GM12878 (cell line): ENCODE results near the gene RSAD2. TPM values are rescaled to one million over a fixed set of nuclear protein-coding genes. Genes with fewer than 3 reads are reported as not detected.

Source experiments
- ATAC-seq: fragments of 200-7000 bp; cut with Tn5 transposase; 3 replicates; pipeline ENCODE4 v1.9.1; 2020; ENCODE audit warnings: mild to moderate bottlenecking, moderate library complexity
- BruUV-seq: library from RNA; stranded (reverse); fragments of 400-500 nt; replicated peaks from 2 replicates; lab custom pipeline; 2021; lab: Mats Ljungman, UMichigan
- CTCF ChIA-PET: fragments of 300-600 bp; sonication (Branson Sonifier 250); formaldehyde crosslinking; extraction: SDS; loops from one replicate; lab custom pipeline; 2021; ENCODE audit warnings: inconsistent platforms; lab: Yijun Ruan, JAX
- POLR2A ChIA-PET: fragments of 350-600 bp; formaldehyde crosslinking; extraction: SDS; loops from one replicate; lab custom pipeline; 2021; ENCODE audit warnings: inconsistent platforms; lab: Charles Lee
- RAD21 ChIA-PET: fragments of 300-600 bp; sonication (Branson Sonifier 250); formaldehyde crosslinking; loops from one replicate; lab custom pipeline; 2023; ENCODE audit warnings: antibody characterized with exemption; ENCODE audit not compliant: unreplicated experiment; lab: Charles Lee
- SMC1A ChIA-PET: fragments of 300-600 bp; sonication (Branson Sonifier 250); formaldehyde crosslinking; loops from one replicate; lab custom pipeline; 2023; ENCODE audit not compliant: unreplicated experiment, uncharacterized antibody; lab: Charles Lee
- DNase-seq: peaks from one replicate; pipeline ENCODE4 v3.0.0-alpha.2; 2011; ENCODE audit warnings: low read depth, low spot score
- FAIRE-seq: peaks from 3 replicates; lab custom pipeline; 2011; peaks lifted over from hg19 to GRCh38; lab: Jason Lieb, UNC
- H2AFZ ChIP-seq: 2 replicates; pipeline ENCODE4 v1.6.0; 2011; ENCODE audit warnings: low read depth, low read length, control low read depth; ENCODE audit not compliant: control insufficient read depth
- H3K27ac ChIP-seq: 2 replicates; pipeline ENCODE4 v1.5.1; 2011; ENCODE audit warnings: control low read depth; ENCODE audit not compliant: control insufficient read depth, insufficient read depth
- H3K27me3 ChIP-seq, 2 experiments: replicated peaks in 1 of 2; 2 replicates each; pipeline versions ENCODE4 v1.6.0 to v1.6.1; 2011; ENCODE audit warnings: low read length in 1 of 2; ENCODE audit not compliant: control insufficient read depth in 2 of 2, insufficient read depth in 2 of 2
- H3K36me3 ChIP-seq, 2 experiments: 2 replicates each; pipeline ENCODE4 v1.5.1; 2011; ENCODE audit warnings: low read length in 1 of 2; ENCODE audit not compliant: control insufficient read depth in 2 of 2, insufficient read depth in 2 of 2
- H3K4me1 ChIP-seq: 2 replicates; pipeline ENCODE4 v1.6.1; 2011; ENCODE audit warnings: mild to moderate bottlenecking, low read length, moderate library complexity, mixed read lengths; ENCODE audit not compliant: control insufficient read depth, insufficient read depth
- H3K4me2 ChIP-seq: 2 replicates; pipeline ENCODE4 v1.6.0; 2011; ENCODE audit warnings: control low read depth; ENCODE audit not compliant: control insufficient read depth, insufficient read depth
- H3K4me3 ChIP-seq: fragments of 200-600 bp; sonication (generic); 2 replicates; pipeline ENCODE4 v1.5.1; 2016
- H3K79me2 ChIP-seq: 2 replicates; pipeline ENCODE4 v1.6.0; 2011; ENCODE audit warnings: low read length; ENCODE audit not compliant: control insufficient read depth, insufficient read depth
- H3K9ac ChIP-seq: 2 replicates; pipeline ENCODE4 v1.8.0; 2011; ENCODE audit warnings: low read length, control low read depth, mixed read lengths; ENCODE audit not compliant: control insufficient read depth, insufficient read depth
- H3K9me3 ChIP-seq: replicated peaks from 3 replicates; pipeline ENCODE4 v1.5.1; 2011; ENCODE audit warnings: mild to moderate bottlenecking, low read length; ENCODE audit not compliant: control insufficient read depth, insufficient read depth
- H4K20me1 ChIP-seq: 2 replicates; pipeline ENCODE4 v1.6.0; 2011; ENCODE audit not compliant: control insufficient read depth, insufficient read depth
- ASH2L ChIP-seq: fragments of 300-600, 200-600 bp; sonication (generic); IDR thresholded peaks from 2 replicates; pipeline ENCODE4 v1.6.1; 2017; ENCODE audit warnings: low read depth, mild to moderate bottlenecking, borderline replicate concordance
- BMI1 ChIP-seq: fragments of 450-650 bp; IDR thresholded peaks from 2 replicates; pipeline ENCODE4 v1.6.1; 2016; ENCODE audit warnings: mild to moderate bottlenecking, moderate library complexity, borderline replicate concordance
- NFYA ChIP-seq: IDR thresholded peaks from 2 replicates; pipeline ENCODE4 v1.6.1; 2011; ENCODE audit warnings: low read depth, mild to moderate bottlenecking, low read length, improper control_type of control experiment, borderline replicate concordance
- PBX3 ChIP-seq: IDR thresholded peaks from 2 replicates; pipeline ENCODE4 v1.6.1; 2011; ENCODE audit warnings: mild to moderate bottlenecking, low read depth, low read length, moderate library complexity; ENCODE audit not compliant: insufficient replicate concordance
- SUPT20H ChIP-seq: IDR thresholded peaks from 2 replicates; pipeline ENCODE4 v1.6.1; 2011; ENCODE audit warnings: low read depth, mild to moderate bottlenecking, low read length, moderate library complexity, borderline replicate concordance; ENCODE audit not compliant: control insufficient read depth
- ZNF687 ChIP-seq: fragments of 450-650 bp; IDR thresholded peaks from 2 replicates; pipeline ENCODE4 v1.6.1; 2017; ENCODE audit warnings: mild to moderate bottlenecking, moderate library complexity
- WGBS: methylation state at CpG from one replicate; pipeline ENCODE4 v1.1.6; 2016; ENCODE audit warnings: low lambda C conversion rate; ENCODE audit not compliant: insufficient replicate concordance, insufficient coverage; ENCODE audit errors: missing lambda C conversion rate; 5-methylcytosine and 5-hydroxymethylcytosine counted together
- in situ Hi-C: fragments of 300-500 bp; cut with MboI; formaldehyde crosslinking; loops from 9 replicates; pipeline ENCODE4 v1.14.3; 2018; ENCODE audit warnings: mixed read lengths
- intact Hi-C: fragments of 100-400 bp; cut with micrococcal nuclease; formaldehyde crosslinking; loops from one replicate; pipeline ENCODE4 v1.14.2; 2022; ENCODE audit not compliant: unreplicated experiment
- polyA plus RNA-seq, 11 experiments: library from polyadenylated mRNA; depleted of rRNA in 4 of 11; unstranded in 6 of 11; stranded (reverse) in 5 of 11; fragments of >200 nt; fragmentation: Nextera tagmentation in 4 of 11; fragmentation: Illumina TruSeq in 1 of 11; extraction: Ambion mirVana in 4 of 11; extraction: Trizol in 1 of 11; gene quantifications; 1 replicate in 1 of 11; 2 replicates in 10 of 11; pipeline versions ENCODE4 v1.2.1 to v1.2.3, GENCODE V29; 2011 to 2016; ENCODE audit warnings: inconsistent platforms in 2 of 11, missing spikeins in 2 of 11, low read depth in 1 of 11
- total RNA-seq, 4 experiments: library from RNA; depleted of rRNA in 3 of 4; stranded (reverse); fragments of >200 nt in 3 of 4; fragmentation: Illumina TruSeq in 1 of 4; extraction: Trizol in 1 of 4; gene quantifications; 2 replicates each; pipeline versions ENCODE4 v1.2.1 to v1.2.3, GENCODE V29; 2013 to 2021
- TF ChIP-seq, protein P1 (sequence below): IDR thresholded peaks from 2 replicates; pipeline ENCODE4 v1.6.1; 2011; ENCODE audit warnings: borderline replicate concordance, low read depth, mild to moderate bottlenecking, moderate library complexity, low read length; ENCODE audit not compliant: insufficient read depth, poor library complexity, severe bottlenecking
- TF ChIP-seq, protein P2 (sequence below): fragments of 450-650 bp; IDR thresholded peaks from 2 replicates; pipeline ENCODE4 v1.6.1; 2017; ENCODE audit warnings: borderline replicate concordance

Gene RSAD2
- total and polyA plus RNA-seq, 10 of the 15 experiments (the other 5 are each of a cell fraction or from before 2014, with no cell fraction given): 0.24 to 0.90 (median 0.69) TPM

- TF ChIP-seq, protein P1, sequence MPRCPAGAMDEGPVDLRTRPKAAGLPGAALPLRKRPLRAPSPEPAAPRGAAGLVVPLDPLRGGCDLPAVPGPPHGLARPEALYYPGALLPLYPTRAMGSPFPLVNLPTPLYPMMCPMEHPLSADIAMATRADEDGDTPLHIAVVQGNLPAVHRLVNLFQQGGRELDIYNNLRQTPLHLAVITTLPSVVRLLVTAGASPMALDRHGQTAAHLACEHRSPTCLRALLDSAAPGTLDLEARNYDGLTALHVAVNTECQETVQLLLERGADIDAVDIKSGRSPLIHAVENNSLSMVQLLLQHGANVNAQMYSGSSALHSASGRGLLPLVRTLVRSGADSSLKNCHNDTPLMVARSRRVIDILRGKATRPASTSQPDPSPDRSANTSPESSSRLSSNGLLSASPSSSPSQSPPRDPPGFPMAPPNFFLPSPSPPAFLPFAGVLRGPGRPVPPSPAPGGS: peak; percentile 72
- TF ChIP-seq PBX3 (peak; percentile 24), SUPT20H (no peak), NFYA (no peak), BMI1 (no peak)
- TF ChIP-seq, protein P2, sequence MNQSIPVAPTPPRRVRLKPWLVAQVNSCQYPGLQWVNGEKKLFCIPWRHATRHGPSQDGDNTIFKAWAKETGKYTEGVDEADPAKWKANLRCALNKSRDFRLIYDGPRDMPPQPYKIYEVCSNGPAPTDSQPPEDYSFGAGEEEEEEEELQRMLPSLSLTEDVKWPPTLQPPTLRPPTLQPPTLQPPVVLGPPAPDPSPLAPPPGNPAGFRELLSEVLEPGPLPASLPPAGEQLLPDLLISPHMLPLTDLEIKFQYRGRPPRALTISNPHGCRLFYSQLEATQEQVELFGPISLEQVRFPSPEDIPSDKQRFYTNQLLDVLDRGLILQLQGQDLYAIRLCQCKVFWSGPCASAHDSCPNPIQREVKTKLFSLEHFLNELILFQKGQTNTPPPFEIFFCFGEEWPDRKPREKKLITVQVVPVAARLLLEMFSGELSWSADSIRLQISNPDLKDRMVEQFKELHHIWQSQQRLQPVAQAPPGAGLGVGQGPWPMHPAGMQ: no peak
- TF ChIP-seq, all 136 proteins: peak for 3
Observed at GRCh38 chr2:6914828-6915227, 37.3 kb downstream of the RSAD2 start (continued).

- ChIA-PET RAD21 (interaction anchor here (1.2 to 1.9 kb wide), 9 partner anchors 18 to 144 kb away, joined by 3 to 6 read pairs (median 4); no protein-coding TSS in a partner anchor), CTCF (interaction anchor here (0.9 to 3.3 kb wide), 13 partner anchors 8 to 121 kb away, joined by 3 to 50 read pairs (median 9); no protein-coding TSS in a partner anchor), POLR2A (interaction anchor here (1.0 kb wide), 1 partner anchor 35 kb away, joined by 3 read pairs; no protein-coding TSS in a partner anchor), SMC1A (interaction anchor here (0.9 to 3.2 kb wide), 13 partner anchors 10 to 129 kb away, joined by 3 to 15 read pairs (median 5); partner anchors contain the start of gene RSAD2)
- FAIRE-seq (no peak), ATAC-seq (no peak), DNase-seq (no peak)
- H2AFZ ChIP-seq: no peak overlapping the region
- no peak overlapping the region for H3K27ac ChIP-seq
- no peaks in the 10 kb centered on the region for H3K36me3 ChIP-seq
- H4K20me1 ChIP-seq: no peaks in the 10 kb centered on the region
- no peak overlapping the region for H3K9ac ChIP-seq
- WGBS: 71% methylated on average over 2 of the region's 2 CpGs
- no peak overlapping the region for H3K4me3 ChIP-seq
- H3K4me1 ChIP-seq: peaks cover 17% of the 10 kb centered on the region
- no peak overlapping the region for H3K4me2 ChIP-seq
- H3K79me2 ChIP-seq: no peaks in the 10 kb centered on the region
- H3K9me3 ChIP-seq: peaks cover 3% of the 10 kb centered on the region; the same call in 2 of the 3 replicates
- TF ChIP-seq ZNF687: 0 out of 2 replicates have a peak, but pooled peaks have one; percentile 21
- no peak for TF ChIP-seq ASH2L
- intact Hi-C loops: no loop called here
- in situ Hi-C loops: no loop called here
- no TSS peak for BruUV-seq
- H3K27me3 ChIP-seq: no peaks in the 10 kb centered on the region
Observed at GRCh38 chr2:6915399-6915798, 37.8 kb downstream of the RSAD2 start.
